Endothelial cell of umbilical vein (primary cell): ENCODE measurements around the gene TAF15. TPM values are rescaled to one million over a fixed set of nuclear protein-coding genes. Genes with fewer than 3 reads are reported as not detected.

ENCODE experiments used
- BruUV-seq: library from RNA; stranded (reverse); fragments of 400-500 nt; replicated peaks from 2 replicates; lab custom pipeline; 2021; lab: Mats Ljungman, UMichigan
- CTCF ChIA-PET: fragments of 300-600, 350-600 bp; sonication (Branson Sonifier 250); formaldehyde crosslinking; loops from one replicate; lab custom pipeline; 2021; ENCODE audit warnings: antibody characterized with exemption, inconsistent platforms; lab: Charles Lee
- POLR2A ChIA-PET: fragments of 300-600, 350-600 bp; sonication (Branson Sonifier 250); formaldehyde crosslinking; loops from one replicate; lab custom pipeline; 2021; ENCODE audit warnings: antibody characterized with exemption, inconsistent platforms; lab: Charles Lee
- DNase-seq: peaks from one replicate; pipeline ENCODE4 v3.0.0-alpha.2; 2011; ENCODE audit warnings: low read depth, low spot score
- FAIRE-seq: peaks from 2 replicates; lab custom pipeline; 2011; peaks lifted over from hg19 to GRCh38; lab: Jason Lieb, UNC
- H2AFZ ChIP-seq: 2 replicates; pipeline ENCODE4 v1.6.0; 2012; ENCODE audit warnings: low read depth, low read length, control low read depth, inconsistent platforms
- H3K27ac ChIP-seq: 2 replicates; pipeline ENCODE4 v1.5.1; 2011; ENCODE audit warnings: low read depth, mild to moderate bottlenecking, control low read depth, low read length, moderate library complexity; ENCODE audit not compliant: insufficient read depth
- H3K27me3 ChIP-seq, 2 experiments: 2 replicates each; pipeline versions ENCODE4 v1.6.0 to v1.6.1; 2011; ENCODE audit warnings: low read length in 2 of 2, mixed read lengths in 1 of 2; ENCODE audit not compliant: control insufficient read depth in 2 of 2, insufficient read depth in 2 of 2
- H3K36me3 ChIP-seq, 2 experiments: 2 replicates in 1 of 2; 3 replicates in 1 of 2; pipeline ENCODE4 v1.5.1; 2011; ENCODE audit warnings: low read length in 2 of 2, mild to moderate bottlenecking in 1 of 2, moderate library complexity in 1 of 2; ENCODE audit not compliant: control insufficient read depth in 2 of 2, insufficient read depth in 2 of 2; ENCODE audit errors: extremely low read depth in 1 of 2
- H3K4me1 ChIP-seq: 3 replicates; pipeline ENCODE4 v1.5.1; 2011; ENCODE audit warnings: mild to moderate bottlenecking, low read length; ENCODE audit not compliant: control insufficient read depth, insufficient read depth; ENCODE audit errors: extremely low read depth
- H3K4me2 ChIP-seq: 2 replicates; pipeline ENCODE4 v1.6.1; 2011; ENCODE audit warnings: low read length, control low read depth, mixed read lengths; ENCODE audit not compliant: insufficient read depth
- H3K4me3 ChIP-seq, 3 experiments: fragments of 200-600 bp in 1 of 3; sonication (generic), shearing (Covaris generic) in 1 of 3; replicated peaks in 1 of 3; 2 replicates each; pipeline ENCODE4 v1.5.1; 2011 to 2016; ENCODE audit warnings: control low read depth in 3 of 3, low read length in 3 of 3, mild to moderate bottlenecking in 2 of 3, inconsistent platforms in 1 of 3, low read depth in 1 of 3, moderate library complexity in 1 of 3; ENCODE audit not compliant: insufficient read depth in 1 of 3
- H3K79me2 ChIP-seq: 2 replicates; pipeline ENCODE4 v1.6.0; 2012; ENCODE audit warnings: low read length, inconsistent platforms; ENCODE audit not compliant: control insufficient read depth, insufficient read depth
- H3K9ac ChIP-seq: replicated peaks from 2 replicates; pipeline ENCODE3; 2011; ENCODE audit warnings: low read length, control low read depth; ENCODE audit not compliant: insufficient read depth; ENCODE audit errors: extremely low read depth
- H3K9me1 ChIP-seq: replicated peaks from 3 replicates; pipeline ENCODE4 v1.6.0; 2011; ENCODE audit warnings: mild to moderate bottlenecking, low read length; ENCODE audit not compliant: control insufficient read depth, insufficient read depth; ENCODE audit errors: extremely low read depth
- H3K9me3 ChIP-seq: replicated peaks from 2 replicates; pipeline ENCODE4 v1.5.1; 2012; ENCODE audit warnings: low read length, inconsistent platforms; ENCODE audit not compliant: control insufficient read depth, insufficient read depth
- H4K20me1 ChIP-seq: replicated peaks from 2 replicates; pipeline ENCODE3; 2011; ENCODE audit warnings: mild to moderate bottlenecking, low read length; ENCODE audit not compliant: control insufficient read depth, insufficient read depth; ENCODE audit errors: extremely low read depth
- EZH2 ChIP-seq: IDR thresholded peaks from 2 replicates; pipeline ENCODE4 v1.6.1; 2012; ENCODE audit warnings: borderline replicate concordance, low read depth, mild to moderate bottlenecking, moderate library complexity, low read length, inconsistent platforms; ENCODE audit not compliant: severe bottlenecking
- FOS ChIP-seq: IDR thresholded peaks from 2 replicates; pipeline ENCODE4 v1.6.1; 2011; ENCODE audit warnings: mild to moderate bottlenecking, low read length, moderate library complexity, borderline replicate concordance; ENCODE audit not compliant: insufficient read depth
- GATA2 ChIP-seq: IDR thresholded peaks from 2 replicates; pipeline ENCODE4 v1.7.0; 2011; ENCODE audit warnings: low read depth, mild to moderate bottlenecking, moderate library complexity, mixed read lengths, low read length; ENCODE audit not compliant: insufficient read length, insufficient read depth
- JUN ChIP-seq: IDR thresholded peaks from 2 replicates; pipeline ENCODE4 v1.6.1; 2011; ENCODE audit warnings: borderline replicate concordance, low read depth; ENCODE audit not compliant: insufficient read length, insufficient read depth
- MYC ChIP-seq: IDR thresholded peaks from one replicate; pipeline ENCODE4 v1.6.1; 2011; ENCODE audit warnings: mild to moderate bottlenecking, low read depth, low read length
- POLR2A ChIP-seq: IDR thresholded peaks from 2 replicates; pipeline ENCODE4 v1.6.1; 2012; ENCODE audit warnings: low read depth, mild to moderate bottlenecking, control low read depth, low read length
- POLR2AphosphoS5 ChIP-seq: IDR thresholded peaks from 2 replicates; pipeline ENCODE4 v1.6.1; 2012; ENCODE audit warnings: low read depth, mild to moderate bottlenecking, control low read depth, low read length, moderate library complexity; ENCODE audit not compliant: insufficient read depth
- dilution Hi-C: fragments of 300-500 bp; cut with MboI; formaldehyde crosslinking; loops from one replicate; pipeline ENCODE4 v1.15.0; 2019; ENCODE audit warnings: low sequenced_read_pairs; ENCODE audit not compliant: extremely low pct_ligation_motif_present
- intact Hi-C: fragments of 100-400 bp; cut with micrococcal nuclease; formaldehyde crosslinking; loops from one replicate; pipeline ENCODE4 v1.10.0; 2022
- polyA plus RNA-seq, 4 experiments: library from polyadenylated mRNA; depleted of rRNA in 3 of 4; stranded (reverse) in 3 of 4; unstranded in 1 of 4; fragments of >200 nt; gene quantifications; 2 replicates each; pipeline versions ENCODE4 v1.2.1 to v1.2.3, GENCODE V29; 2011 to 2012; ENCODE audit warnings: missing spikeins in 1 of 4
- total RNA-seq: library from RNA; stranded (reverse); gene quantifications from 2 replicates; pipeline ENCODE4 v1.2.3, GENCODE V29; 2021
- TF ChIP-seq, protein P1 (sequence below), 2 donors: IDR thresholded peaks; 1 replicate in 1 of 2; 2 replicates in 1 of 2; pipeline ENCODE4 v1.5.1; 2011; ENCODE audit warnings: low read length in 2 of 2, mild to moderate bottlenecking in 2 of 2, moderate library complexity in 2 of 2, control low read depth in 1 of 2, inconsistent platforms in 1 of 2, low read depth in 1 of 2; ENCODE audit not compliant: insufficient read depth in 1 of 2; ENCODE audit errors: extremely low read depth in 1 of 2
- TF ChIP-seq, protein P2 (sequence below): IDR thresholded peaks from 2 replicates; pipeline ENCODE4 v1.6.1; 2011; ENCODE audit not compliant: insufficient read depth, insufficient read length

TAF15 gene
- total and polyA plus RNA-seq, 2 donors (not counting 3 experiments of a cell fraction or from before 2014, with no cell fraction given), result 59.4 to 247 TPM

DNA sequence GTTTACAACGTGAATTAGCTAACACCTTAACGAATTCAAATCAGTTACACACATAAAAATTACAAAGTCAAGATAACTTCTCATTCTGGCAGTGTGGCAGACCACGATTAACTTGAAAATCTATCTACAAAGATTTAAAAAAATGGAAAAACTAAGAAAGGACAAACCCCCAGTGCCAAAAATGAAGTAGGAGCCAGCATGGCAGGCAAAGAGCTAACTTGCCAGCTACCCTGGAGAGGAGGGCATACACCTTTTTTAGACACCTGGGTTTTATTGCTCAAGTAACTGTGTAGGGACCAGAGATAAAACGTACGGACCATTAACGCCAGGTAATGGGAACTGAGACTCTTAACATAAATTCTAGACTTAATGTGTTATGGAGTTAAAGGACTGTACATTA, 2.5 kb downstream of the TAF15 start:
- no TSS peak for BruUV-seq
- H3K9me3 ChIP-seq, result no peaks in the 10 kb centered on the region
- TF ChIP-seq EZH2 (no peak), MYC (no peak), FOS (no peak), POLR2AphosphoS5 (no peak), POLR2A (no peak), JUN (no peak), GATA2 (no peak)
- TF ChIP-seq, protein P1, sequence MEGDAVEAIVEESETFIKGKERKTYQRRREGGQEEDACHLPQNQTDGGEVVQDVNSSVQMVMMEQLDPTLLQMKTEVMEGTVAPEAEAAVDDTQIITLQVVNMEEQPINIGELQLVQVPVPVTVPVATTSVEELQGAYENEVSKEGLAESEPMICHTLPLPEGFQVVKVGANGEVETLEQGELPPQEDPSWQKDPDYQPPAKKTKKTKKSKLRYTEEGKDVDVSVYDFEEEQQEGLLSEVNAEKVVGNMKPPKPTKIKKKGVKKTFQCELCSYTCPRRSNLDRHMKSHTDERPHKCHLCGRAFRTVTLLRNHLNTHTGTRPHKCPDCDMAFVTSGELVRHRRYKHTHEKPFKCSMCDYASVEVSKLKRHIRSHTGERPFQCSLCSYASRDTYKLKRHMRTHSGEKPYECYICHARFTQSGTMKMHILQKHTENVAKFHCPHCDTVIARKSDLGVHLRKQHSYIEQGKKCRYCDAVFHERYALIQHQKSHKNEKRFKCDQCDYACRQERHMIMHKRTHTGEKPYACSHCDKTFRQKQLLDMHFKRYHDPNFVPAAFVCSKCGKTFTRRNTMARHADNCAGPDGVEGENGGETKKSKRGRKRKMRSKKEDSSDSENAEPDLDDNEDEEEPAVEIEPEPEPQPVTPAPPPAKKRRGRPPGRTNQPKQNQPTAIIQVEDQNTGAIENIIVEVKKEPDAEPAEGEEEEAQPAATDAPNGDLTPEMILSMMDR (IDR thresholded peaks at IDR 0.05; ENCODE audit: extremely low read depth in 1 of 2, insufficient read depth in 1 of 2, low read depth in 1 of 2, low read length in 2 of 2), result no peak
- TF ChIP-seq, protein P2, sequence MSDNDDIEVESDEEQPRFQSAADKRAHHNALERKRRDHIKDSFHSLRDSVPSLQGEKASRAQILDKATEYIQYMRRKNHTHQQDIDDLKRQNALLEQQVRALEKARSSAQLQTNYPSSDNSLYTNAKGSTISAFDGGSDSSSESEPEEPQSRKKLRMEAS, result no peak
- DNase-seq, result no peak
- H3K27ac ChIP-seq, result no peak overlapping the region
- ChIA-PET CTCF (interaction anchor here (11.8 kb wide), 1 partner anchor 45 kb away, joined by 453 read pairs; no protein-coding TSS in a partner anchor), POLR2A (no interaction called here)
- no peaks in the 10 kb centered on the region for H3K9me1 ChIP-seq
- peaks cover 74% of the 10 kb centered on the region for H3K79me2 ChIP-seq
- H3K4me1 ChIP-seq, result peaks cover 46% of the 10 kb centered on the region
- H3K9ac ChIP-seq, result no peak overlapping the region
- H3K4me2 ChIP-seq, result peak overlapping the region; percentile 93
- intact Hi-C loops, result no loop called here
- H3K36me3 ChIP-seq, result peaks cover 0 to 4% of the 10 kb centered on the region in 2 experiments
- no peak for FAIRE-seq
- peaks cover 15% of the 10 kb centered on the region for H4K20me1 ChIP-seq
- no peak overlapping the region for H2AFZ ChIP-seq
- H3K27me3 ChIP-seq, result no peaks in the 10 kb centered on the region
- dilution Hi-C loops, result no loop called here
- H3K4me3 ChIP-seq, result no peak overlapping the region
